HepG2 (cell line): ENCODE results near the gene COPS6. TPM values are rescaled to one million over a fixed set of nuclear protein-coding genes. Genes with fewer than 3 reads are reported as not detected.

Experiments
- CCDC6 ChIP-seq: sonication (generic); formaldehyde crosslinking; IDR thresholded peaks from 2 replicates; pipeline ENCODE4 v1.8.1; 2022; ENCODE audit warnings: mild to moderate bottlenecking, missing genetic modification reagents, moderate library complexity
- FOSL1 ChIP-seq: sonication (generic); formaldehyde crosslinking; IDR thresholded peaks from 2 replicates; pipeline ENCODE4 v1.9.0; 2021; ENCODE audit warnings: missing genetic modification reagents, borderline replicate concordance
- HDAC2 ChIP-seq: sonication (generic); formaldehyde crosslinking; IDR thresholded peaks from 2 replicates; pipeline ENCODE4 v1.4.0; 2020; ENCODE audit warnings: missing genetic modification reagents
- MIXL1 ChIP-seq: IDR thresholded peaks from 2 replicates; pipeline ENCODE4 v1.6.1; 2016
- NCOR1 ChIP-seq: fragments of 200-600 bp; sonication (generic); IDR thresholded peaks from 2 replicates; pipeline ENCODE4 v1.7.0; 2017; ENCODE audit warnings: antibody characterized with exemption, low read length, borderline replicate concordance
- WIZ ChIP-seq: sonication (generic); formaldehyde crosslinking; IDR thresholded peaks from 2 replicates; pipeline ENCODE4 v1.5.1; 2020; ENCODE audit warnings: mild to moderate bottlenecking, missing genetic modification reagents
- ZNF460 ChIP-seq: sonication (generic); formaldehyde crosslinking; IDR thresholded peaks from 2 replicates; pipeline ENCODE4 v1.5.1; 2020; ENCODE audit warnings: missing genetic modification reagents, mild to moderate bottlenecking, borderline replicate concordance
- polyA plus RNA-seq, 8 experiments: library from polyadenylated mRNA; depleted of rRNA in 3 of 8; stranded (reverse) in 7 of 8; unstranded in 1 of 8; fragments of >200 nt; fragmentation: Illumina TruSeq in 4 of 8; extraction: Trizol in 4 of 8; gene quantifications; 2 replicates each; pipeline versions ENCODE4 v1.2.1 to v1.2.3, GENCODE V29; 2011 to 2016; ENCODE audit warnings: low read depth in 4 of 8, missing spikeins in 1 of 8, mixed read lengths in 1 of 8; ENCODE audit not compliant: insufficient read depth in 1 of 8
- total RNA-seq, 5 experiments: library from RNA; depleted of rRNA; stranded (reverse); fragments of >200 nt; fragmentation: Illumina TruSeq; extraction: Trizol; gene quantifications; 2 replicates each; pipeline ENCODE4 v1.2.3, GENCODE V29; 2016; ENCODE audit warnings: low read depth in 1 of 5
- TF ChIP-seq, protein P1 (sequence below): sonication (generic); formaldehyde crosslinking; IDR thresholded peaks from 2 replicates; pipeline ENCODE4 v1.5.0; 2020; ENCODE audit warnings: missing genetic modification reagents, mild to moderate bottlenecking, borderline replicate concordance
- TF ChIP-seq, protein P2 (sequence below), 2 experiments: fragments of 450-650 bp in 1 of 2; sonication (generic) in 1 of 2; formaldehyde crosslinking in 1 of 2; IDR thresholded peaks; 2 replicates each; pipeline versions ENCODE4 v1.6.1 to v1.8.0; 2016 to 2022; ENCODE audit warnings: antibody characterized with exemption in 1 of 2, mild to moderate bottlenecking in 1 of 2, missing genetic modification reagents in 1 of 2
- TF ChIP-seq, protein P3 (sequence below): sonication (generic); formaldehyde crosslinking; IDR thresholded peaks from 2 replicates; pipeline ENCODE4 v1.8.1; 2023; ENCODE audit warnings: missing genetic modification reagents, inconsistent platforms, borderline replicate concordance

COPS6 gene
- total and polyA plus RNA-seq, 2 of the 13 experiments (the other 11 are each of a cell fraction or from before 2014, with no cell fraction given): 33.4 to 117 TPM

DNA sequence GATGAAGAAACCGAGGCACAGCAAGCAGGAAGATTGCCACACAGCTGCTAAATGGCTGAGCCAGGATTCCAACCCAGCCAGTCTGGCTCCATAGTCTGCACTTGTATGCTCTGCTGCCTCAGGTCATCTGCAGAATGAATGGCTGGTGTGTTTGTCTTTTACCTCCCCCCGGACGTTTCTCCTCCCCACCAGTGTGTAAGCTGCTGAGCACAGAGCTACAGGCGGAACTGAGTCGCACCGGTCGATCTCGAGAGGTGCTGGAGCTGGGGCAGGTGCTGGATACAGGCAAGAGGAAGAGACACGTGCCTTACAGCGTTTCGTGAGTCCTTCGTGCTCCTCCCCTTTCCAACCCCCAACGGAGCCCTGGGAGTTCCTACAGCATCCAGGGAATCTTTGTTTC, 33.3 kb downstream of the COPS6 start (continued):
- TF ChIP-seq FOSL1 (CRISPR knock-in tag): no peak
- no peak for TF ChIP-seq MIXL1
- TF ChIP-seq, protein P1, sequence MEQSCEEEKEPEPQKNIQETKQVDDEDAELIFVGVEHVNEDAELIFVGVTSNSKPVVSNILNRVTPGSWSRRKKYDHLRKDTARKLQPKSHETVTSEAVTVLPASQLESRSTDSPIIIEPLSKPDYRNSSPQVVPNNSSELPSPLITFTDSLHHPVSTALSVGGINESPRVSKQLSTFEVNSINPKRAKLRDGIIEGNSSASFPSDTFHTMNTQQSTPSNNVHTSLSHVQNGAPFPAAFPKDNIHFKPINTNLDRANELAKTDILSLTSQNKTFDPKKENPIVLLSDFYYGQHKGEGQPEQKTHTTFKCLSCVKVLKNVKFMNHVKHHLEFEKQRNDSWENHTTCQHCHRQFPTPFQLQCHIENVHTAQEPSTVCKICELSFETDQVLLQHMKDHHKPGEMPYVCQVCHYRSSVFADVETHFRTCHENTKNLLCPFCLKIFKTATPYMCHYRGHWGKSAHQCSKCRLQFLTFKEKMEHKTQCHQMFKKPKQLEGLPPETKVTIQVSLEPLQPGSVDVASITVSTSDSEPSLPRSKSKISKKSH (CRISPR knock-in tag): peak; percentile 30; the same call in 1 of the 2 replicates
- TF ChIP-seq CCDC6 (CRISPR knock-in tag): no peak
- TF ChIP-seq WIZ (CRISPR knock-in tag): no peak
- peak; percentile 62; the same call in 1 of the 2 replicates for TF ChIP-seq HDAC2 (CRISPR knock-in tag)
- no peak; the same call in 1 of the 2 replicates for TF ChIP-seq ZNF460
- TF ChIP-seq, protein P2, sequence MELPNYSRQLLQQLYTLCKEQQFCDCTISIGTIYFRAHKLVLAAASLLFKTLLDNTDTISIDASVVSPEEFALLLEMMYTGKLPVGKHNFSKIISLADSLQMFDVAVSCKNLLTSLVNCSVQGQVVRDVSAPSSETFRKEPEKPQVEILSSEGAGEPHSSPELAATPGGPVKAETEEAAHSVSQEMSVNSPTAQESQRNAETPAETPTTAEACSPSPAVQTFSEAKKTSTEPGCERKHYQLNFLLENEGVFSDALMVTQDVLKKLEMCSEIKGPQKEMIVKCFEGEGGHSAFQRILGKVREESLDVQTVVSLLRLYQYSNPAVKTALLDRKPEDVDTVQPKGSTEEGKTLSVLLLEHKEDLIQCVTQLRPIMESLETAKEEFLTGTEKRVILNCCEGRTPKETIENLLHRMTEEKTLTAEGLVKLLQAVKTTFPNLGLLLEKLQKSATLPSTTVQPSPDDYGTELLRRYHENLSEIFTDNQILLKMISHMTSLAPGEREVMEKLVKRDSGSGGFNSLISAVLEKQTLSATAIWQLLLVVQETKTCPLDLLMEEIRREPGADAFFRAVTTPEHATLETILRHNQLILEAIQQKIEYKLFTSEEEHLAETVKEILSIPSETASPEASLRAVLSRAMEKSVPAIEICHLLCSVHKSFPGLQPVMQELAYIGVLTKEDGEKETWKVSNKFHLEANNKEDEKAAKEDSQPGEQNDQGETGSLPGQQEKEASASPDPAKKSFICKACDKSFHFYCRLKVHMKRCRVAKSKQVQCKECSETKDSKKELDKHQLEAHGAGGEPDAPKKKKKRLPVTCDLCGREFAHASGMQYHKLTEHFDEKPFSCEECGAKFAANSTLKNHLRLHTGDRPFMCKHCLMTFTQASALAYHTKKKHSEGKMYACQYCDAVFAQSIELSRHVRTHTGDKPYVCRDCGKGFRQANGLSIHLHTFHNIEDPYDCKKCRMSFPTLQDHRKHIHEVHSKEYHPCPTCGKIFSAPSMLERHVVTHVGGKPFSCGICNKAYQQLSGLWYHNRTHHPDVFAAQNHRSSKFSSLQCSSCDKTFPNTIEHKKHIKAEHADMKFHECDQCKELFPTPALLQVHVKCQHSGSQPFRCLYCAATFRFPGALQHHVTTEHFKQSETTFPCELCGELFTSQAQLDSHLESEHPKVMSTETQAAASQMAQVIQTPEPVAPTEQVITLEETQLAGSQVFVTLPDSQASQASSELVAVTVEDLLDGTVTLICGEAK (IDR thresholded peaks at IDR 0.05): no peak
- TF ChIP-seq, protein P2 (CRISPR knock-in tag; IDR thresholded peaks at IDR 0.05): no peak
- TF ChIP-seq NCOR1: no peak
- TF ChIP-seq, protein P3, sequence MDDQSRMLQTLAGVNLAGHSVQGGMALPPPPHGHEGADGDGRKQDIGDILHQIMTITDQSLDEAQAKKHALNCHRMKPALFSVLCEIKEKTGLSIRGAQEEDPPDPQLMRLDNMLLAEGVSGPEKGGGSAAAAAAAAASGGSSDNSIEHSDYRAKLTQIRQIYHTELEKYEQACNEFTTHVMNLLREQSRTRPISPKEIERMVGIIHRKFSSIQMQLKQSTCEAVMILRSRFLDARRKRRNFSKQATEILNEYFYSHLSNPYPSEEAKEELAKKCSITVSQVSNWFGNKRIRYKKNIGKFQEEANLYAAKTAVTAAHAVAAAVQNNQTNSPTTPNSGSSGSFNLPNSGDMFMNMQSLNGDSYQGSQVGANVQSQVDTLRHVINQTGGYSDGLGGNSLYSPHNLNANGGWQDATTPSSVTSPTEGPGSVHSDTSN (CRISPR knock-in tag): no peak
